ENCODE data around the gene C1orf116.

- TF ChIP-seq CTCF (IDR thresholded peaks at IDR 0.05; ENCODE audit: poor library complexity, severe bottlenecking): no peak
- no peak for TF ChIP-seq EZH2 (IDR thresholded peaks at IDR 0.05; ENCODE audit: borderline replicate concordance, insufficient read depth, low read length, poor library complexity, severe bottlenecking)
- no peak for TF ChIP-seq RAD21 (conservative IDR thresholded peaks at IDR 0.05)
- no peak for TF ChIP-seq MXI1 (conservative IDR thresholded peaks at IDR 0.05; ENCODE audit: poor library complexity, severe bottlenecking)
- no peak for TF ChIP-seq EP300 (conservative IDR thresholded peaks at IDR 0.05; ENCODE audit: poor library complexity, severe bottlenecking)
- no peak for TF ChIP-seq TAF1 (IDR thresholded peaks at IDR 0.05; ENCODE audit: low read depth)
- TF ChIP-seq POLR2AphosphoS5 (IDR thresholded peaks at IDR 0.05): no peak
- TF ChIP-seq REST (IDR thresholded peaks at IDR 0.05; ENCODE audit: borderline replicate concordance): no peak
Observed at GRCh38 chr1:207014728-207015127, 17.8 kb downstream of the C1orf116 start.

Data from neural cell (in vitro differentiated cells).